OCI-LY1 (cell line): ENCODE data around the gene ENOSF1.

Experiments used
- H2AFZ ChIP-seq: fragments of 200-600 bp; sonication (generic), shearing (Covaris generic); 2 replicates; pipeline ENCODE4 v1.6.0; 2014; ENCODE audit warnings: antibody characterized with exemption, mild to moderate bottlenecking, low read length
- H3F3A ChIP-seq: fragments of 200-600 bp; sonication (generic), shearing (Covaris generic); 2 replicates; pipeline ENCODE4 v1.6.0; 2014; ENCODE audit warnings: mild to moderate bottlenecking, antibody characterized with exemption, low read length, moderate library complexity; ENCODE audit not compliant: insufficient read depth
- H3K27ac ChIP-seq: fragments of 200-600 bp; sonication (generic); 2 replicates; pipeline ENCODE4 v1.5.1; 2014; ENCODE audit warnings: low read length, mixed run types, mild to moderate bottlenecking, low read depth; ENCODE audit not compliant: poor library complexity, severe bottlenecking
- H3K27me3 ChIP-seq: fragments of 200-600 bp; sonication (generic); 2 replicates; pipeline ENCODE4 v1.6.0; 2014; ENCODE audit warnings: antibody characterized with exemption, mild to moderate bottlenecking, low read length, moderate library complexity; ENCODE audit not compliant: insufficient read depth
- H3K36me3 ChIP-seq: fragments of 200-600 bp; sonication (generic); 2 replicates; pipeline ENCODE4 v1.6.1; 2014; ENCODE audit warnings: mild to moderate bottlenecking, antibody characterized with exemption, low read length, moderate library complexity, mixed read lengths; ENCODE audit not compliant: insufficient read depth
- H3K4me1 ChIP-seq: fragments of 200-600 bp; sonication (generic); 2 replicates; pipeline ENCODE4 v1.5.1; 2014; ENCODE audit warnings: mild to moderate bottlenecking, low read length, moderate library complexity; ENCODE audit not compliant: insufficient read depth, severe bottlenecking
- H3K4me2 ChIP-seq: fragments of 200-600 bp; sonication (generic), shearing (Covaris generic); 2 replicates; pipeline ENCODE4 v1.6.1; 2014; ENCODE audit warnings: low read length
- H3K4me3 ChIP-seq: fragments of 200-600 bp; sonication (generic); 2 replicates; pipeline ENCODE4 v1.5.1; 2014; ENCODE audit warnings: low read length, low read depth, mild to moderate bottlenecking, mixed read lengths; ENCODE audit not compliant: poor library complexity, severe bottlenecking
- H3K79me2 ChIP-seq: fragments of 200-600 bp; shearing (Covaris generic); 2 replicates; pipeline ENCODE4 v1.6.1; 2016; ENCODE audit warnings: mixed run types, low read length, mixed read lengths; ENCODE audit not compliant: insufficient read depth
- H3K9ac ChIP-seq: fragments of 200-600 bp; sonication (generic), shearing (Covaris generic); 2 replicates; pipeline ENCODE4 v1.6.1; 2014; ENCODE audit warnings: mild to moderate bottlenecking, low read length, mixed read lengths
- H3K9me2 ChIP-seq: fragments of 200-600 bp; sonication (generic), shearing (Covaris generic); 2 replicates; pipeline ENCODE4 v1.6.1; 2014; ENCODE audit warnings: low read depth, mild to moderate bottlenecking, low read length, mixed read lengths
- H3K9me3 ChIP-seq: fragments of 200-600 bp; shearing (Covaris generic); 2 replicates; pipeline ENCODE4 v1.6.1; 2014; ENCODE audit warnings: low read length, mixed read lengths
- H4K20me1 ChIP-seq: fragments of 200-600 bp; sonication (generic), shearing (Covaris generic); 2 replicates; pipeline ENCODE4 v1.6.0; 2016; ENCODE audit warnings: mild to moderate bottlenecking, low read length; ENCODE audit not compliant: insufficient read depth
- EZH2 ChIP-seq: fragments of 200-600 bp; sonication (generic), shearing (Covaris generic); IDR thresholded peaks from 2 replicates; pipeline ENCODE4 v1.8.0; 2017; ENCODE audit warnings: borderline replicate concordance, mixed run types, mild to moderate bottlenecking, antibody characterized with exemption, low read length, moderate library complexity, mixed read lengths
- TF ChIP-seq, protein P1 (sequence below): fragments of 200-600 bp; sonication (generic), shearing (Covaris generic); IDR thresholded peaks from 2 replicates; pipeline ENCODE4 v1.5.1; 2017; ENCODE audit warnings: mild to moderate bottlenecking, antibody characterized with exemption, low read length, moderate library complexity, mixed read lengths

Gene ENOSF1

DNA sequence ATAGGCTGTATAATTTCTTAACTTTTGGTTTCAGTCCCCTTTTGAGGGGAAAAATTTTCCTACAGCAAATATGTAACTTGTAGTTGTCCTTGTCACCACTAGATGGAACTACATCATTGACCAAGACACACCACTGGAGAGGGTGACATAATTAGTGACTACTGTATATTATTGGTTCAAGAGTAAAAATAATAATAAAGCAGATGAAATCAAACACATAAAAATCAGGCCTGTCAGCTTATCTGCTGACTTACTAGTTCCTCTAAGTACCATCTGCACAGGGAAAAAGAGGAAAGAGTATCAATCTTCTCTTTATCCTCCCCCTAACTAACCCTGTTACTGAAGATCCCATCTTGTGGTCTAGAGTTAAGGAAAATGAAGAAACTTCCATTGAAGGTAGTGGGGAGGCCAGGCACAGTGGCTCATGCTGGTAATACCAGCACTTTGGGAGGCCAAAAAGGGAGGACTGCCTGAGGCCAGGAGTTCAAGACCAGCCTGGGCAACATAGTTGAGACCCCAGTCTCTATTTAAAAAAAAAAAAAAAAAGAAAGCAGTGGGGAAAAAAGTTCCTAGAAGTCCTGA lies 29.6 kb upstream of the ENOSF1 start:
- Histone ChIP-seq H3K79me2 (no peaks in the 10 kb centered on the region), H3K9me3 (no peaks in the 10 kb centered on the region), H3K9me2 (no peaks in the 10 kb centered on the region), H3K36me3 (no peaks in the 10 kb centered on the region), H3K9ac (no peak overlapping the region), H3K27ac (no peak overlapping the region), H2AFZ (no peak overlapping the region), H4K20me1 (no peaks in the 10 kb centered on the region), H3K4me3 (no peak overlapping the region), H3K4me1 (no peaks in the 10 kb centered on the region), H3K4me2 (no peak overlapping the region), H3F3A (no peaks in the 10 kb centered on the region), H3K27me3 (no peaks in the 10 kb centered on the region)
- TF ChIP-seq, protein P1, sequence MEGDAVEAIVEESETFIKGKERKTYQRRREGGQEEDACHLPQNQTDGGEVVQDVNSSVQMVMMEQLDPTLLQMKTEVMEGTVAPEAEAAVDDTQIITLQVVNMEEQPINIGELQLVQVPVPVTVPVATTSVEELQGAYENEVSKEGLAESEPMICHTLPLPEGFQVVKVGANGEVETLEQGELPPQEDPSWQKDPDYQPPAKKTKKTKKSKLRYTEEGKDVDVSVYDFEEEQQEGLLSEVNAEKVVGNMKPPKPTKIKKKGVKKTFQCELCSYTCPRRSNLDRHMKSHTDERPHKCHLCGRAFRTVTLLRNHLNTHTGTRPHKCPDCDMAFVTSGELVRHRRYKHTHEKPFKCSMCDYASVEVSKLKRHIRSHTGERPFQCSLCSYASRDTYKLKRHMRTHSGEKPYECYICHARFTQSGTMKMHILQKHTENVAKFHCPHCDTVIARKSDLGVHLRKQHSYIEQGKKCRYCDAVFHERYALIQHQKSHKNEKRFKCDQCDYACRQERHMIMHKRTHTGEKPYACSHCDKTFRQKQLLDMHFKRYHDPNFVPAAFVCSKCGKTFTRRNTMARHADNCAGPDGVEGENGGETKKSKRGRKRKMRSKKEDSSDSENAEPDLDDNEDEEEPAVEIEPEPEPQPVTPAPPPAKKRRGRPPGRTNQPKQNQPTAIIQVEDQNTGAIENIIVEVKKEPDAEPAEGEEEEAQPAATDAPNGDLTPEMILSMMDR: peak; percentile 45; the same call in 1 of the 2 replicates
- TF ChIP-seq EZH2: no peak

DNA sequence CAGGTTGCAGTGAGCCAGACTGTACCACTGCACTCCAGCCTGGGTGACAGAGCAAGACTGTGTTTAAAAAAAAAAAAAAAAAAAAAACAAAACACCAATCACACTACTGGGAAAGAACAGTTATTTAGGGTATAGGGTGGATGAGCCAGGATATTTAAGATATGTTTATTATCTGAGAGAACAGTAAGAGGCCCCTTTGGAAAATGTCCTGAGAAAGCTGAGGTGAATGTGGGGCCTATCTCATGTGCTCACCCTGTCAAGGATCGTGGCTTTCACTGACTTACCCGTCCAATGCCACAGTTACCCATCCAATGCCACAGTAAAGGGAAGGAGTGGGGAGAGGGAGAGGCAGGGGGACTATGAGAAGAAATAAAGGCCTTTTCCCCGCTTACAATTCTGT lies 19.9 kb upstream of the ENOSF1 start:
- TF ChIP-seq, protein P1: no peak
- TF ChIP-seq EZH2: no peak
- H3F3A ChIP-seq: no peaks in the 10 kb centered on the region

DNA sequence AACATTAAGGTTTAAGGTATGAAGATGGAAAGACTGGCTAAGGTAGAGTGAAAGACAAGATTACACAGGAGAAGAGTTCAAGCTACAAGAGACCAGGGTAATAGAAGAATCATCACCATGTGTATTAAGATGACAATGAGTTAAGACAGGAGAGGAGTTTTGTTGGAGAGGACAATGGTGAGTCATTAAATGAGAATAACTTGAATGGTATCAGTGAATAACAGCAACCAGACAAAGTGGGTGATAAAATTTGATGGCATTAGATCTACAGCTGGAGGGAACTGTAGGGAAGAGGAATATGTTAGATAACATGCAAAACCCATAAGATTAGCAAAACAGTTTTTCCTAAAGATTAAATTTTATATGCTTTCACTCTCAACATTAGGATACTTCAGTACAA lies 18.8 kb upstream of the ENOSF1 start:
- Histone ChIP-seq H3K9me2 (no peaks in the 10 kb centered on the region), H3K79me2 (no peaks in the 10 kb centered on the region), H3F3A (no peaks in the 10 kb centered on the region), H3K36me3 (no peaks in the 10 kb centered on the region), H3K9ac (no peak overlapping the region), H3K4me3 (no peak overlapping the region), H3K9me3 (no peaks in the 10 kb centered on the region), H3K4me2 (no peak overlapping the region), H4K20me1 (no peaks in the 10 kb centered on the region), H2AFZ (no peak overlapping the region), H3K27ac (no peak overlapping the region), H3K27me3 (no peaks in the 10 kb centered on the region), H3K4me1 (no peaks in the 10 kb centered on the region)
- TF ChIP-seq, protein P1: no peak
- TF ChIP-seq EZH2: no peak

More for the DNA sequence above, 19.9 kb upstream of the ENOSF1 start:
- Histone ChIP-seq H3K9me3 (no peaks in the 10 kb centered on the region), H4K20me1 (no peaks in the 10 kb centered on the region), H3K36me3 (no peaks in the 10 kb centered on the region), H3K4me1 (no peaks in the 10 kb centered on the region), H3K27me3 (no peaks in the 10 kb centered on the region), H2AFZ (no peak overlapping the region), H3K27ac (no peak overlapping the region), H3K4me2 (no peak overlapping the region), H3K9ac (no peak overlapping the region), H3K4me3 (no peak overlapping the region), H3K79me2 (no peaks in the 10 kb centered on the region), H3K9me2 (no peaks in the 10 kb centered on the region)
